Uterus (tissue), 2 donors: ENCODE measurements around the gene EHMT1.

Source experiments
- CTCF ChIP-seq, 4 experiments: fragments of 200-600 bp in 2 of 4; fragments of 450-650 bp in 2 of 4; sonication (generic) in 2 of 4; IDR thresholded peaks; one replicate each; pipeline ENCODE4 v1.5.1; 2016 to 2019; ENCODE audit warnings: antibody characterized with exemption in 4 of 4, mild to moderate bottlenecking in 2 of 4, moderate library complexity in 1 of 4
- POLR2A ChIP-seq, 2 donors: fragments of 450-650 bp; IDR thresholded peaks; one replicate each; pipeline ENCODE4 v1.6.1; 2016; ENCODE audit warnings: antibody characterized with exemption in 2 of 2, mild to moderate bottlenecking in 1 of 2, moderate library complexity in 1 of 2

GRCh38 chr9:137626464-137626863, 7.7 kb downstream of the EHMT1 start:
- TF ChIP-seq CTCF (IDR thresholded peaks at IDR 0.05) = no peak
- TF ChIP-seq POLR2A (IDR thresholded peaks at IDR 0.05) = no peak
